Breast epithelium (tissue), 3 donors: ENCODE measurements around the gene STAMBPL1.

Experiments
- CTCF ChIP-seq, 3 donors: fragments of 450-650 bp; IDR thresholded peaks; one replicate each; pipeline ENCODE4 v1.5.1; 2016 to 2017; ENCODE audit warnings: antibody characterized with exemption in 3 of 3, mild to moderate bottlenecking in 3 of 3, moderate library complexity in 3 of 3
- POLR2AphosphoS5 ChIP-seq, 3 donors: sonication (generic); formaldehyde crosslinking; IDR thresholded peaks; one replicate each; pipeline ENCODE4 v1.6.1; 2017; ENCODE audit warnings: antibody characterized with exemption in 3 of 3

GRCh38 chr10:88911116-88911515, 31.1 kb downstream of the STAMBPL1 start:
- TF ChIP-seq CTCF (IDR thresholded peaks at IDR 0.05), result no peak
- no peak for TF ChIP-seq POLR2AphosphoS5 (IDR thresholded peaks at IDR 0.05)
